ENCODE data around the gene COL6A6.

Gene COL6A6, protein sequence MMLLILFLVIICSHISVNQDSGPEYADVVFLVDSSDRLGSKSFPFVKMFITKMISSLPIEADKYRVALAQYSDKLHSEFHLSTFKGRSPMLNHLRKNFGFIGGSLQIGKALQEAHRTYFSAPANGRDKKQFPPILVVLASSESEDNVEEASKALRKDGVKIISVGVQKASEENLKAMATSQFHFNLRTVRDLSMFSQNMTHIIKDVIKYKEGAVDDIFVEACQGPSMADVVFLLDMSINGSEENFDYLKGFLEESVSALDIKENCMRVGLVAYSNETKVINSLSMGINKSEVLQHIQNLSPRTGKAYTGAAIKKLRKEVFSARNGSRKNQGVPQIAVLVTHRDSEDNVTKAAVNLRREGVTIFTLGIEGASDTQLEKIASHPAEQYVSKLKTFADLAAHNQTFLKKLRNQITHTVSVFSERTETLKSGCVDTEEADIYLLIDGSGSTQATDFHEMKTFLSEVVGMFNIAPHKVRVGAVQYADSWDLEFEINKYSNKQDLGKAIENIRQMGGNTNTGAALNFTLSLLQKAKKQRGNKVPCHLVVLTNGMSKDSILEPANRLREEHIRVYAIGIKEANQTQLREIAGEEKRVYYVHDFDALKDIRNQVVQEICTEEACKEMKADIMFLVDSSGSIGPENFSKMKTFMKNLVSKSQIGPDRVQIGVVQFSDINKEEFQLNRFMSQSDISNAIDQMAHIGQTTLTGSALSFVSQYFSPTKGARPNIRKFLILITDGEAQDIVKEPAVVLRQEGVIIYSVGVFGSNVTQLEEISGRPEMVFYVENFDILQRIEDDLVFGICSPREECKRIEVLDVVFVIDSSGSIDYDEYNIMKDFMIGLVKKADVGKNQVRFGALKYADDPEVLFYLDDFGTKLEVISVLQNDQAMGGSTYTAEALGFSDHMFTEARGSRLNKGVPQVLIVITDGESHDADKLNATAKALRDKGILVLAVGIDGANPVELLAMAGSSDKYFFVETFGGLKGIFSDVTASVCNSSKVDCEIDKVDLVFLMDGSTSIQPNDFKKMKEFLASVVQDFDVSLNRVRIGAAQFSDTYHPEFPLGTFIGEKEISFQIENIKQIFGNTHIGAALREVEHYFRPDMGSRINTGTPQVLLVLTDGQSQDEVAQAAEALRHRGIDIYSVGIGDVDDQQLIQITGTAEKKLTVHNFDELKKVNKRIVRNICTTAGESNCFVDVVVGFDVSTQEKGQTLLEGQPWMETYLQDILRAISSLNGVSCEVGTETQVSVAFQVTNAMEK (N-terminal part only)

DNA sequence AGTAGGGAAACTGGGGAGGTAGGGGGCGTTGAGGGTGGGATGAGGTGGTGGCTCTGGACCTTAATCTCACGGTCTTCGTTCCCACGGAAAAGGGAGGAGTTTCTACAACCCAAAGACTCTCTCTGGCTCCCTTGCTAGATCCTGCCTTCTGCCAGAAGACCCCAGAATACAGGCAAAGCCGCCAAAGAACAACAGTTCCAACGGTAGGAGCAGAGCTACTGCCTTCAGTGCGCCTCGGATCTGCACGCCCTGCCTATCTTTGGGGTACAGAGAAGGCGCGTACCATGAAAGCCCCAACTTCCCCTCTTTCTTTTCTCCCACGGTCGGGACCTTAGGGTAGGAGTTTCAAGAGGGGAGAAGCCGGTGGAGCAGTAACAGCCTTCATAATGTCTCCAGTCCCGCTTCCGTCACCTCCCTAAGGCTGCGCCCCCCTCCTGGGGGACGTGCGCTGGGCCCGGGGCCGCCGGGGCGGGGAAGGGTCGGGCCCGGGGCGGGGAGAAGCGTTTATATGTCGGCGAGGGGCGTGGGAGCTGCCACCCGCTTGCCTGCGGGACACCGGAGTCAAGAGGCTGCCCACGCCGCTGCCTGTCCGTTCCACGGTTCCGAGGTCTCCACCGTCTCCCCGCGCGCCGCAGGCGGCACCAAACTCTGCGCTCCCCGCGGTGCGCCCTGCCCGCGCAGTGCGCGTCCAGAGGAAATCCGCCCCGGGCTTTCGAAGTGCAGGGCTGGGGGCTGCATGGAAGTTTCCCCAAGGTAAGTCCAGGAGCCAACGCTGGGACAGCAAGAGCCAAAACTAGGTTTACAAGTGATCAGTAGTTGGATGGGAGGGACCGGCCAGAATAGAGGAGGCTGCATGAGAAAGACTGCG lies at the start of gene COL6A6:
Gene COL6A6 (plus strand): TSS at position 533 of the 868 bp plus-strand sequence. CDS start 43,188 bp downstream, outside the sequence.
- no peak for DNase-seq

DNA sequence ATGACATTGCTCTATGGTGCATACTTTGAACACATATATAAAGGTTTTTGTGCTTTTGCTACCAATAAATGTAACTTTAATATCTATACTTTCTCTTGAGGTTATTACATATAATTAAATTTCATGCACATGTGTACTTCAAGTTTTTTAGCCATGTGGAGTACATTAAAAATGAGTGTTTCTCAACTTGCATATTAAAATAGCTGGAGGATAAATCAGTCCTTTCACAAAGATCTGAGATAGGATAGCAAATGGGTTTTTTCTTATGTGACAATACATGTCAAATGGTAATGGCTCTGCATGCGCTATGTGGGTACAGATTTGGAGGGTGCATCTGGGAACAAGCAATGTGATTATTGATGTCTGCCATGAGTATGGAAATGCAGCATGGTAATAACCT lies 48.7 kb upstream of the COL6A6 start:
- DNase-seq, result no peak

DNA sequence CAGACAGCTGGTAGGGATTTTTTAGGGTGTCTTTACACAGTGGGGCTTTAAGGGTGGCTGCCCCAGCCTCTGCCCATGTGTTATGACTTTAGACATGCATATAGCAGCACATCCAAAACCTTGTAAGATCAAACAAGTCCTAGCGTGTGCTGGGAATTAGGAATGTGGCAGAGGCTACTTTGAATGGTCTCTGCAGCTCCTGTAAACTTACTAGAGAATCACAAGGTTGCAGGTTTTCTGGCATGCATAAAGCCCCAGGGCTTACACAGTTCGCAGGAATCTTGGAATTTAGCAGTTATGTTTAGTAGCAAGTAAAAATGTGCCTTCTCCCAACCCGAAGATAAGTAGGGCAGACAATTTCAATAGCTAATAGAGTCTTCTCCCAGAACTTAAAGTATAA lies 46.9 kb upstream of the COL6A6 start:
- no peak for DNase-seq

DNA sequence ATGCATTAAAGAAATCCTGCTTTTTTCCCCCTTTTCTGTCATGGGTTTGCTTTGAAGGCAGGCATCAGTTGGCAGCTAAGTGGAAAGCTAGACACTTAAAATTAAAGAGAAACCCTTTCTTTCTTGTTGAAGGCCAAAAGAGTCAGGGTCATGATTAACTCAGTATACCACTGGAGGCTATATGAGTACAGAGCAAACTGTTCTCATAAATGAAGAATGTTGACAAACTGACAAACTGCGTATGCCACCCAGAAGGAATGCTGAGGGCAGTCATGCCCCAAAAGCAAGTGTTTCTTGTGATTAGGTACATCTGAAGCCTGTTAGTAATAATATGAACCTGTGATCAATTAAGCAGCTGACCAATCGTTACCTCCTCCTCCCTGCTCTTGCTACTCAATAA lies 43.6 kb upstream of the COL6A6 start:
- DNase-seq, result no peak

DNA sequence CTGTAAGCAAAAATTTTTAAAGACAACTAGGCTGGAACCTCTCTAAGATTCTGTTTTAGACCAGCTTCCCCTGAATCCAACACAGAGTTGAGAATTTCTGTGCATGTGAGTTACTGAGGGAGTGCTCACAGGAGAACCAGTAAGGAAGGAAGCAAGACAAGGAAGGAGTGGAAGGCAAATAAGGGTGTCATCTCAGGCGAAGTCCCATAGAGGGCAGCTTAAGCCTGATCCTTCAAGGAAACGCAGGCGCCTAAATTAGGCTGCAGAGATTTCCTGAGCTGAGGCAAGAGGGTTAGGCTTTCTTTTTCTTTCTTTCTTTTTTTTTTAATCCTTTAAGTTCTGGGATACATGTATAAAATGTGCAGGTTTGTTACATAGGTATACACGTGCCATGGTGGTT lies 36.2 kb upstream of the COL6A6 start:
- no peak for DNase-seq

DNA sequence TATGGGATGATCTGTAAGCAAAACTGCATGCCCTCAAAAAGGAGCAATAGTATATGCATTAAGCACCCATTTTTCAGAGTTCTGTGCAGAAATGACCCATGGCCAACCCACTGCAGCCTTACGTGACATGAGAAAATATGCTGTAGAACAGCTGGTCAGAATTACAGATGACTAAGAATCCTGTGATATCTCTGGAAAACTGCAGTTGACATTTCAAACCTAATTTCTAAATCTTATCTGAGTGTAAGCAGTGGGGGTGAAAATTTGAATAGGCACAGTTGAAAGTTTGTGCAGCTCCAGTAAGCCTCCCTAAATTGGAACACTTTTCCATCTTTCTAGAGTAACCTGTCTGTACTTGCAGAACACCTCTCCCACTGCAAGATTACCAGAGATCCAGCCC lies 28.7 kb upstream of the COL6A6 start:
- no peak for DNase-seq

DNA sequence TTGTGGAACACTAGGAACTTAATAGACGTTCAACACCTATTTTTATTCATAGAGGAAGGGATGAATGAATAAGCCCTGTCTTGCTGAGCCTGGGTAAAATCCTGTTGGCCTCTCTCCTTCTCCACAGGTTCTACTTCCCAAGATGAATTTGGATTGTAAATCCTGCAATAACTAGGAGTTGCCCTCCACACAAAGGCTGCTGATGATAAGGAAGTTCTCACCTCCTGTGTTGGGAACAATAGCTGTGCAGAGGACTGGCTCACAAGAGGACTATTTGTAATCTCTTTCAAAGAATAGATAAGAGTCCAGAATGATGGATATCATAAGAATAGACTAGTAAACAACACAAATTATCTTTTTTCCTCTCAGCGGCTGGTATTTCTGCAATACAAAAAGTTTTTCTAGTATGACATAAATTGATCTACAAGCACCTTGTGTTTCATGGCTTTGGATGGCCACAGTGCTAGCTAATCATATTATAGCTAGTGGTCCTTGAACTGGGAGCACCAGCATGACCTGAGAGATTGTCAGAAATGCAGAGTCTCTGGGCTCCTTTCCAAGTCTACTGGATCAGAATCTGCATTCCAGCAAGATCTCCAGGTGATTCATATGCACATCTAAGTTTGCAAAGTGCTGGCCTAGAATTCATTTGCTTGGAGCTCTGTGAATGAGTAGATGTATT lies 28.1 kb upstream of the COL6A6 start:
- no peak for DNase-seq

DNA sequence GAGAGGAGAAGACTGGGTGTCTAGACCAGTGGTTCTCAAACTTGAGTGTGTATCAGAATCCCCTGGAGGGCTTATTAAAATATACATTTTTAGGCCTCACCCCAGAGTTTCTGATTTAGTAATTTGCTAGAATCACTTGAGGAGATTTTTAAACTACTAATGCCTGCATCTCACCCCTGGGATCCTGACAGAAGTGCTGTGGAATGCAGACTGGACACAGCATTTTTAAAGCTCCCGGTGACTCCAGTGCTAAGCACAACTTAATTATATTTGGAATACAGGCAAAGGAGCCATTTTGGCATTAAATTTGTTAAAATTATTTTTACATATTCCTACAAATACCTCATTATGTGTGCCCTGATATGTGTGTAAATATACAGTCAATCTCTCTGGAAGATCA lies 26.7 kb upstream of the COL6A6 start:
- no peak for DNase-seq

DNA sequence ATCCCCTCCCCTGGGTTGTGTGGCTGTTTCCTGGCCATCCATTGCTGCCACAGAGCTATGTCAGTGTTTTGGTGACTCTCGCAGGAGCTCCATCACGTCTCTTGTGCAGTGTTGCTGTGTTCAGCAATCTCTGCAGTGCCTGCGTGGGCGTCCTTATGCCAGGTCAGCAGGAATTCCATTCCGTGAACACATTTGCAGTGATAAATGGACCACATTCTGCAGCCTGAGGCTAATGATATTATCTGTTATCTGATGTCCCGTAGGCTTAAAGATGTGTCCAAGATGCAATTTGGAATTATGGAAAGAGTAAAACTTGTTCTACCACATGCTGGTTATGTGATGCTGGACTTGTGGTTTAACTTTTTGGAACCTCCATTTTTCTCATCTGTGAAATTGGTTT lies 25.5 kb upstream of the COL6A6 start:
- DNase-seq, result no peak

DNA sequence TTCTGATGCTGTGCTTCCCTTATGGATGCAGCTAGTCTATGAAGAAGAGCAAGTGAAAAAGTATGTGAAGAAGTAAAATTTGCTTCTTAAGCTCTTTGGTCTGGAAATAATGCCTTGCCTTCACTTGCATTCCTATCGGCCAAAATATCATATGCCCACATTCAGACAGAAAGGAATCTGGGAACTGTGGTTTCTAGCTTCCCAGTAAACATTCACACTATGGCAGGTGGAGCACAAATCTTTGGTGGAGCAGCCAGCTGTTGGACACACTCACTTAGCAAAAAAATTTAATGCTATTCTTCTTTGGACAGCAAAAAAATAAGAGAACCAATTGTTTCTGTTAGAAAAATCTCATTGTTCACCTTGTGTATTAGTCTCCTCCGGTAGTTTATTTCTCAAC lies 12.3 kb upstream of the COL6A6 start:
- DNase-seq, result no peak

DNA sequence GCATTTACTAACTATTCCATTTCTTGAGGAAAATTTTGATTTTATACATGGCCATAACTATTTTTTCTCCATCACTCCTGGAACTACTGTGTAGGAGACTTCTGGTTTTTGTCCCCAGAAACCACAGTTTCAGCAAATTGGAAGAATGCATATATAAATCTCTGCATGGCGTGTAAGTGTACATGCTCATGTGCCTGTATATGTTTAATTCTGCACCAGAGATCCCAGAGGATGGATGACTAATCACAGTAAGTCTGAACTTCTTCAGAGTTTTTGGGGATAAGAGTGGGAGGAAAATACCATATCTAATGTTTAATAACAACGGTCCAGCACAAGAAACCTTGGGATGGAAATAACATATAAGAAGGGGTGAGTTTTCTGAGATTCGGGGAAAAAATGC lies 10.9 kb upstream of the COL6A6 start:
- DNase-seq, result no peak

DNA sequence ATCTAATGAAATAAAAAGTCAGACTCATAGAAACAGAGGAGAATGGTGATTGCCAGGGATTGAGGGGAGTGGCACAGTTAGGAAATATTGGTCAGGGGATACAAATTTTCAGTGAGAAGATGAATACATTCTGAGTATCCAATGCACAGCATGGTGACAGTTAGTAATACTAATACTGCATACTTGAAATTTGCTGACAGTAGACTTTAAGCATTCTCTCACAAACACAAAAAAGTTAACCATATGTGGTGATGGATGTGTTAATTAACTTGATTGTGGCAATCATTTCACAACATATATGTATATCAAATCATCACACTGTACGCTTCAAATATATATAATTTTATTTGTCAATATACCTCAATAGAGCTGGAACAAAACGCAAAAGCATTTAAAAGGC lies 9.2 kb upstream of the COL6A6 start:
- no peak for DNase-seq

DNA sequence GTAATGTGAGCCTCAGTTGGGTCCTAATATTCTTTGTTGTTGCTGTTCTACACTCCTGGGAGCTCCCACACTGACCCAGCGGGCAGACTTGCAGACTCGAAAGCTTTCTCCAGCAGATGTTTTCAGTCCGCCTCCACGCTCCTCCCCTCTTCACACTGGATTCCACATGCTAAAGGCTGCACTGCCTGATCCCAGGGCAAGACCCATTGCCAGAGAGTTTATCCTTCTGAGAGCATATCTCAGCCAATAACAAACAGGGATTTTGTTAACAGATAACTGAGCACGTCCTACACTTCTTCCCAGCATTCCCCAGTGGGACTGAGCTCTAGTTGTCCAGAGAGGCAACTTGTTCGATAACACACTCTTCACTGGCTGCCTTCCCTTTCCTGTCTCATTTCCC lies 8.0 kb upstream of the COL6A6 start:
- DNase-seq, result no peak

DNA sequence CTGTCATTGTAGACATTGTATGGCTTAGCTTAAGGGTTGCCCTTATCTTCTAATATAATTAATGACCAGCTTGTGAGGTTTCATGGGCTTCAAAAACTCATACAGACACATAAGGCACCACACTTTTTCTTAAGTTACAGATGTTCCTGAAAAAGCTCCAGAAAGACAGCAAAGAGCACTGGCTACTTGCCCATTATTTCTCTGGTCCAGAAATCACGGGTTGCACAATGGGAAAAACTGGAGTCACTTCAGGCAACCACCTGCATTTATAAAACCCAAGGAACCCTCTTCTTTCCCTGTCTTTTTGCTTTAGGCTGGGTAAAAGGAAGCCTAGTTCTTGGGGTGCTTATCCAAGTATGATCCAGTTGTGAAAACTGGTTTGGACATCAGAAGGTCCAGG lies 2.3 kb upstream of the COL6A6 start:
- no peak for DNase-seq

DNA sequence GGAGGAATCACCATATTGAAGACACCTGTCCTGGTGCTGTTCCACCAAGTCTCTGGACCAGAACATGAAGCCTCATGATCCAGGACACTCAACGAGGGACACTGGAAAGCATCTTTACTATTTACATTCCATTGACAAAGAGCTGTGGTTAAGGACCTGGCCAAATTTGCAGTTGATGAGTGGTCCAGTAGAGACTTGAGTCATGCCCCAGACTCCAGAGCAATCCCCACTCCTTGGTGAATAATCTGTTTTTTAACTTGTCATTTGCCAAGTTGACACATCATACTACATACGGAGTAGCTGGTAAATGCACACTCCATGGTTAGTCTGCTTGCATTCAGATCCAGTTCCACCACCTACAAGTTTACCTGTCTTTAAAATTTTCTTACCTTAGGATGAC lies 1.2 kb upstream of the COL6A6 start:
- no peak for DNase-seq

DNA sequence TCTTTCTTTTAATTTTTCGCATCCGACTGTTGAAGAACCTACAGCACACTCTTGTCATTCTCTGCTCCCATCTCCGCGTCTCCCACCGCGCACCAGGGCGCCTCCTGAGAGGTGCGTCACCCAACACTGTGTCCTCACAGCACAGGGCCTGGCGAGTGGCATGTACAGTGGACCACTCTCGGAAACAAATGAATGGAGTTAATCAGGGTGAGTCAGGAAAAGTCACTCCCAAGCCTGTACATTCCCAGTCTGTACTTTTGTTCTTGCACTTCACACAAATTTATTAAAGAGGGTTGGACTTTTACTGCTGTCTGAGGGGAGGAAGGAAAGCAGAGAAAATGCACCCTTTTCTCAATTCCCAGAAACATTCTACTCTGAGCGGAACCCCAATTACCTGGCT lies 625 bp downstream of the COL6A6 start:
- DNase-seq, result no peak

DNA sequence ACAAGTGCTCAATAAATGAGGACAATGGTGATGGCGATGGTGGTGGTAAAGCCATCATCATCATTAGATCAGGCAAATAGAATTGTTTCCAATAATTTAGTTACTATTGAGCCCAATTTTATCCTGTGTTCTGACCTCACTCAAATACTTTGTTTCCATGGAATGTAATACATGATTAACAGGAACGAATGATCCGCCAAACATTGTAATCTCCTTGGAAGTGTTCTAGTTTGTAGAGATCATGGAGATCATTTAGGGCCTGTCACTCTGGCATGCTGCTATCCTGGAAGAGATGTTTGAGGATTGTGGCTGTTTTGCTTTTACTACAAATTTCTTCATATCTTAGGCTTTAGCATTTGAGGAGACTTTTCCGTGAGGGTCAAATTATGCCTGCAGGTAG lies 2.8 kb downstream of the COL6A6 start:
- no peak for DNase-seq

DNA sequence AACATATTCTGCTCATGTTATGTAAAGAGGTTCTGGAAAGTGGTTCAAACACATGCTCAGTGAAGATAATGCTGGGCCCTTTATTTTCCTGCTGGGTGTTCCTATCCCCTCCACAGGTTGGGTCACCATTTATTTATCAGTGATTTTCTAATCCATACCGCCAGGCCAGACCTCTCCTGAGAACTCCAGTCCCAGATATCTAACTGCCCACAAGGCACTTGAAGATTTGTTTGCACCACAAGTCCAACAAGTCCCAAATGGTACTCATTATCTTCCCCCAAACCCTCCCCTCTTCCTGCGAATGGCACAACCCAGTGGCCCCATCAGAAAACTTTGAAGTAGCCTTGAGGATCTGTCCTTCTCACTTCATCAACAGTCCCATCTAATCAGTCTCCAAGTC lies 5.4 kb downstream of the COL6A6 start:
- no peak for DNase-seq

DNA sequence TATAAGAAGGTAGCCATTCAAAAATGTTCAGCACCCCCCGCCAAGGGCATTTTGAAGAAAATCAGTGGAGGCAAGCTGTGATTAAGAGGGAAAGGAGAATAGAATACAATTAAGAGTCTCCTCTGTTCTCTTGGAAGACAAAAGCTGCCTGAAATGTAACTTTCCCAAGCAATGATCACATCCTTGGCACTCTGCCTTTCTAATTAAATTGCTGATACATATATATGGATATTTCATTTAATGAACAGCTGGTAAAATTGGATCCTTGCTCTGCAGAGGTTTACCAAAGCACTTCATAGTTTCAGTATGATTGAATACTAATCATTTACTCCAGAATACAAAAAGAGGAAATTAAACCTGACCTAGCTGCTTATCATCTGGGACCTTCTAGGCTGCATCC lies 10.4 kb downstream of the COL6A6 start:
- DNase-seq, result no peak

DNA sequence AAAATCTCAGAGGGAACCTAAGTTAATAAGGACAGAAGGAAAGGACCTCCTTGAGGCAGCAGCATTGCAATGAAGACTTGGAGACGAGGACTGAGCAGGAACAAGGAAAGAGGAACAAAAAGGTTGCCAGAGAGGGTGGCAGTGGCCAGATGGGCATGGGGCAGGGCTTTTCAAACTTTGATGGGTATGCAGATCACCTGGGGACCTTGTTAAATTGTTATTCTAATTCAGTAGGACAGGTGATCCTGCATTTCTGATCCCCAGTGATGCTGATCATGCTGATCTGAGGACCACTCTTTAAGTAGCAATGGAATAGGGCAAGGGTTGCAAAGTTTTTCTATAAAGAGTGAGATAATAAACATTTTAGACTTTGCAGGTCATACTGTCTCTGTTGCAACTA lies 11.1 kb downstream of the COL6A6 start:
- no peak for DNase-seq

DNA sequence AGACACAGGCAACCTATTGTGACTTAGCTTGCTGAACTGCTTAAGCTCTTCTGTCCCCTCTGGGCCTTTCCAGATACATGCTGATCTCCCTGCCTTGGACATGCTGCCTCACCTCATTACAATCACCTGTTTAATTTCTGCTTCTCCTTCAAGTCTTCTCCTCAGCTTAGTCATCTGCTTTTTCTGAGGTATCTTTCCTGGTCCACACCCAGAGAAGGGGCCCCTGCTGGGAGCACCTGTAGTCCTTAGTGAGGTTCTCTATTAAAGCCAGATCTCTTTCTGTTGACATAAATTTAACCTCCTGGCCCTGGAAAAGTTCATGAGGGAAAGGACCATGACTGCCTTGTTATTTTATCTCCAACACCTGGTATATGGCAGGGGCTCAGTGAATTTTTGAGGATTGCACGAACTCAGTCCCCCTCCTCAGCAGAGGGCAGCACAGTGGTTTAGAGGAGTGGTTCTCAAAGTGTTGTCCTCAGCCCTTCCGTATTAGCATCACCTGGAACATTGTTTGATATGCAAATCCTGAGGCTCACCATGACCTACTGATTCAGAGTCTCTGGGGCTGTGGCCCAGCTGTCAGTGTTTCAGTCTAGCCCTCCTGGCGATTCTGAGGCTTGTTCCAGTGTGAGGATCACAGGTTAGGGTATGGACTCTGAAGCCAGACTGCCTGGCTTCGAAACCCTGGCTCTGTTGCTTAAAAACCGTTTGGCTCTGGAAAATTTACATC lies 12.7 kb downstream of the COL6A6 start:
- no peak for DNase-seq

Data from CD4-positive, alpha-beta T cell treated with Interleukin-10 for 1 hour (primary cell).